ENCODE data around the gene DIP2B.
"Not testable (repeated sequence)": the region's sequence is repeated elsewhere in the genome, so short reads cannot be mapped to it uniquely, and the experiment has no call there.

DIP2B gene

GRCh38 chr12:50527359-50527726 is 22.6 kb downstream of the DIP2B start:
- no peaks in the 10 kb centered on the region for H3K27me3 Mint-ChIP-seq
- H3K4me1 Mint-ChIP-seq = peaks cover 32% of the 10 kb centered on the region
- peaks cover 1% of the 10 kb centered on the region for H3K36me3 Mint-ChIP-seq (ENCODE audit: insufficient read depth)
- ATAC-seq (replicated peaks; ENCODE audit: extremely low read depth, poor library complexity, severe bottlenecking) (no peak), DNase-seq (ENCODE audit: low spot score in 2 of 2) (no peak)
- H3K4me3 Mint-ChIP-seq = no peak overlapping the region
- H3K27ac Mint-ChIP-seq (ENCODE audit: low read depth) = no peak overlapping the region
- no peaks in the 10 kb centered on the region for H3K9me3 Mint-ChIP-seq

GRCh38 chr12:50528800-50529199 is 24.0 kb downstream of the DIP2B start:
- Mint-ChIP-seq H3K9me3 (no peaks in the 10 kb centered on the region), H3K27me3 (no peaks in the 10 kb centered on the region), H3K4me3 (no peak overlapping the region), H3K36me3 (ENCODE audit: insufficient read depth) (peaks cover 1% of the 10 kb centered on the region), H3K4me1 (peaks cover 32% of the 10 kb centered on the region), H3K27ac (ENCODE audit: low read depth) (peak overlapping the region; percentile 19)
- no peak for ATAC-seq (replicated peaks; ENCODE audit: extremely low read depth, poor library complexity, severe bottlenecking)
- DNase-seq (ENCODE audit: low spot score in 2 of 2) = no peak

- ATAC-seq (replicated peaks; ENCODE audit: extremely low read depth, poor library complexity, severe bottlenecking) = no peak
- Mint-ChIP-seq H3K36me3 (ENCODE audit: insufficient read depth) (peaks cover 1% of the 10 kb centered on the region), H3K4me1 (peaks cover 26% of the 10 kb centered on the region), H3K4me3 (no peak overlapping the region), H3K27me3 (no peaks in the 10 kb centered on the region), H3K9me3 (no peaks in the 10 kb centered on the region), H3K27ac (ENCODE audit: low read depth) (no peak overlapping the region)
- DNase-seq (ENCODE audit: low spot score in 2 of 2) = no peak
These were observed 24.6 kb downstream of the DIP2B start for GRCh38 chr12:50529345-50529744.

- no peaks in the 10 kb centered on the region for H3K27me3 Mint-ChIP-seq
- ATAC-seq (replicated peaks; ENCODE audit: extremely low read depth, poor library complexity, severe bottlenecking) (no peak), DNase-seq (ENCODE audit: low spot score in 2 of 2) (no peak)
- no peaks in the 10 kb centered on the region for H3K9me3 Mint-ChIP-seq
- H3K4me3 Mint-ChIP-seq = no peak overlapping the region
- no peak overlapping the region for H3K27ac Mint-ChIP-seq (ENCODE audit: low read depth)
- H3K36me3 Mint-ChIP-seq (ENCODE audit: insufficient read depth) = peaks cover 3% of the 10 kb centered on the region
- peaks cover 22% of the 10 kb centered on the region for H3K4me1 Mint-ChIP-seq
These were observed 25.7 kb downstream of the DIP2B start for GRCh38 chr12:50530532-50530931.

GRCh38 chr12:50533203-50533584 is 28.4 kb downstream of the DIP2B start:
- no peak for ATAC-seq (replicated peaks; ENCODE audit: extremely low read depth, poor library complexity, severe bottlenecking)
- no peak for DNase-seq (ENCODE audit: low spot score in 2 of 2)
- no peaks in the 10 kb centered on the region for H3K9me3 Mint-ChIP-seq
- no peak overlapping the region for H3K27ac Mint-ChIP-seq (ENCODE audit: low read depth)
- H3K36me3 Mint-ChIP-seq (ENCODE audit: insufficient read depth) = peaks cover 7% of the 10 kb centered on the region
- peaks cover 26% of the 10 kb centered on the region for H3K4me1 Mint-ChIP-seq
- H3K27me3 Mint-ChIP-seq = no peaks in the 10 kb centered on the region
- no peak overlapping the region for H3K4me3 Mint-ChIP-seq

- ATAC-seq (replicated peaks; ENCODE audit: extremely low read depth, poor library complexity, severe bottlenecking) (no peak), DNase-seq (ENCODE audit: low spot score in 2 of 2) (no peak)
- Mint-ChIP-seq H3K27ac (ENCODE audit: low read depth) (no peak overlapping the region), H3K36me3 (ENCODE audit: insufficient read depth) (peaks cover 7% of the 10 kb centered on the region), H3K4me3 (no peak overlapping the region), H3K9me3 (no peaks in the 10 kb centered on the region), H3K4me1 (peaks cover 21% of the 10 kb centered on the region), H3K27me3 (no peaks in the 10 kb centered on the region)
These were observed 29.2 kb downstream of the DIP2B start for GRCh38 chr12:50533971-50534370.

GRCh38 chr12:50536831-50537537 is 32.2 kb downstream of the DIP2B start:
- DNase-seq (ENCODE audit: low spot score in 2 of 2) (no peak), ATAC-seq (replicated peaks; ENCODE audit: extremely low read depth, poor library complexity, severe bottlenecking) (no peak)
- H3K9me3 Mint-ChIP-seq = no peaks in the 10 kb centered on the region
- no peak overlapping the region for H3K4me3 Mint-ChIP-seq
- peaks cover 20% of the 10 kb centered on the region for H3K4me1 Mint-ChIP-seq
- H3K27me3 Mint-ChIP-seq = no peaks in the 10 kb centered on the region
- no peak overlapping the region for H3K27ac Mint-ChIP-seq (ENCODE audit: low read depth)
- H3K36me3 Mint-ChIP-seq (ENCODE audit: insufficient read depth) = peaks cover 10% of the 10 kb centered on the region

- DNase-seq (ENCODE audit: low spot score in 2 of 2) (no peak), ATAC-seq (replicated peaks; ENCODE audit: extremely low read depth, poor library complexity, severe bottlenecking) (no peak)
- no peaks in the 10 kb centered on the region for H3K9me3 Mint-ChIP-seq
- peaks cover 10% of the 10 kb centered on the region for H3K36me3 Mint-ChIP-seq (ENCODE audit: insufficient read depth)
- H3K4me3 Mint-ChIP-seq = no peak overlapping the region
- H3K27me3 Mint-ChIP-seq = no peaks in the 10 kb centered on the region
- H3K4me1 Mint-ChIP-seq = peaks cover 20% of the 10 kb centered on the region
- H3K27ac Mint-ChIP-seq (ENCODE audit: low read depth) = no peak overlapping the region
These were observed 32.7 kb downstream of the DIP2B start for GRCh38 chr12:50537538-50537919.

- Mint-ChIP-seq H3K4me3 (no peak overlapping the region), H3K36me3 (ENCODE audit: insufficient read depth) (peaks cover 13% of the 10 kb centered on the region), H3K27ac (ENCODE audit: low read depth) (no peak overlapping the region), H3K27me3 (no peaks in the 10 kb centered on the region), H3K4me1 (peaks cover 20% of the 10 kb centered on the region), H3K9me3 (no peaks in the 10 kb centered on the region)
- ATAC-seq (replicated peaks; ENCODE audit: extremely low read depth, poor library complexity, severe bottlenecking) = no peak
- no peak for DNase-seq (ENCODE audit: low spot score in 2 of 2)
These were observed 33.4 kb downstream of the DIP2B start for GRCh38 chr12:50538182-50538581.

- ATAC-seq (replicated peaks; ENCODE audit: extremely low read depth, poor library complexity, severe bottlenecking) = no peak
- peaks cover 20% of the 10 kb centered on the region for H3K4me1 Mint-ChIP-seq
- H3K27me3 Mint-ChIP-seq = no peaks in the 10 kb centered on the region
- H3K27ac Mint-ChIP-seq (ENCODE audit: low read depth) = no peak overlapping the region
- no peaks in the 10 kb centered on the region for H3K9me3 Mint-ChIP-seq
- DNase-seq (ENCODE audit: low spot score in 2 of 2) = no peak
- H3K36me3 Mint-ChIP-seq (ENCODE audit: insufficient read depth) = peaks cover 11% of the 10 kb centered on the region
- H3K4me3 Mint-ChIP-seq = no peak overlapping the region
These were observed 36.4 kb downstream of the DIP2B start for GRCh38 chr12:50541139-50541538.

GRCh38 chr12:50542448-50542847 is 37.7 kb downstream of the DIP2B start:
- Mint-ChIP-seq H3K4me1 (peaks cover 20% of the 10 kb centered on the region), H3K9me3 (no peaks in the 10 kb centered on the region), H3K27me3 (no peaks in the 10 kb centered on the region), H3K4me3 (no peak overlapping the region), H3K36me3 (ENCODE audit: insufficient read depth) (peaks cover 11% of the 10 kb centered on the region), H3K27ac (ENCODE audit: low read depth) (no peak overlapping the region)
- no peak for ATAC-seq (replicated peaks; ENCODE audit: extremely low read depth, poor library complexity, severe bottlenecking)
- DNase-seq (ENCODE audit: low spot score in 2 of 2) = no peak

GRCh38 chr12:50543188-50543587 is 38.4 kb downstream of the DIP2B start:
- Mint-ChIP-seq H3K4me1 (peaks cover 13% of the 10 kb centered on the region), H3K27ac (ENCODE audit: low read depth) (peak overlapping the region; percentile 38)
- not testable (repeated sequence) for DNase-seq (ENCODE audit: low spot score in 2 of 2); H3K4me3 Mint-ChIP-seq; H3K27me3 Mint-ChIP-seq; ATAC-seq (replicated peaks; ENCODE audit: extremely low read depth, poor library complexity, severe bottlenecking); H3K9me3 Mint-ChIP-seq; H3K36me3 Mint-ChIP-seq (ENCODE audit: insufficient read depth)

GRCh38 chr12:50545213-50545612 is 40.4 kb downstream of the DIP2B start:
- Mint-ChIP-seq H3K27ac (ENCODE audit: low read depth) (no peak overlapping the region), H3K4me3 (no peak overlapping the region), H3K36me3 (ENCODE audit: insufficient read depth) (peaks cover 3% of the 10 kb centered on the region), H3K4me1 (peaks cover 6% of the 10 kb centered on the region), H3K9me3 (no peaks in the 10 kb centered on the region), H3K27me3 (no peaks in the 10 kb centered on the region)
- no peak for ATAC-seq (replicated peaks; ENCODE audit: extremely low read depth, poor library complexity, severe bottlenecking)
- DNase-seq (ENCODE audit: low spot score in 2 of 2) = no peak
